Measurements from ENCODE around the gene OXNAD1. TPM values are rescaled to one million over a fixed set of nuclear protein-coding genes. Genes with fewer than 3 reads are reported as not detected.

OXNAD1 gene
- total RNA-seq, 1 experiment from 2014 or later, result 18.5 TPM

DNA sequence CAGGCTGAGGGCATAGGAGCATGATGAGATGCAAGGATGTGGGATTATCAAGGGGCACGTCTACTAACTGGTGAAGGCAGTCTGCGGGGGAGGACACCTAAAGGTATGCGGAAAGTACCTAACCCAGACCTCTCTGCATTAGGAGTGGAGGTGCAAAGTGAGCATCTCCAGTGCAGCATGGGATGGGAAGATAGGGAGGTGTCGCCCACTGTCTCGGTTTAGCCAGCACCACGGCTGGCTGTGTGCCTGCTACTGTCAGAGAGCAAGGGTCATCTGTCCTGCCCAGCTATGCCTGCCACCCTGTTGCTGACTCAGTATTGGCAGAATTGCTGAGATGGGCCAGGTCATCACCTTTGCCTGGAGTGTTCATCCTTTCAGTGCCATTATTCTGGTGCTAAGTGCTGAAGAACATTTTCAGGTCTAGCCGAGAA, 40.1 kb downstream of the OXNAD1 start:
- POLR2A ChIA-PET (ENCODE audit: unreplicated experiment), result no interaction called here
- no TSS peak for BruUV-seq (replicated peaks)
- H3K27ac ChIP-seq, result no peak overlapping the region
- no peaks in the 10 kb centered on the region for H3K9me2 ChIP-seq (ENCODE audit: insufficient read depth)
- H3K36me3 ChIP-seq (ENCODE audit: low read depth), result no peaks in the 10 kb centered on the region; the same call in 1 of the 2 replicates
- no peak overlapping the region for H3K4me2 ChIP-seq
- H3K4me1 ChIP-seq (replicated peaks; ENCODE audit: insufficient read depth), result peaks cover 8% of the 10 kb centered on the region; the same call in 1 of the 2 replicates
- no peak overlapping the region for H2AFZ ChIP-seq
- intact Hi-C loops (cut with micrococcal nuclease; ENCODE audit: unreplicated experiment), result no loop called here
- no peak overlapping the region for H3K4me3 ChIP-seq
- CTCF ChIA-PET, result no interaction called here
- H3F3A ChIP-seq (ENCODE audit: insufficient read depth, low read depth), result no peaks in the 10 kb centered on the region
- H3K27me3 ChIP-seq (ENCODE audit: insufficient read depth, low read depth), result no peaks in the 10 kb centered on the region
- no peaks in the 10 kb centered on the region for H3K9me3 ChIP-seq (ENCODE audit: insufficient read depth, low read depth)
- no peaks in the 10 kb centered on the region for H3K79me2 ChIP-seq (ENCODE audit: low read depth)
- TF ChIP-seq EZH2 (IDR thresholded peaks at IDR 0.05; ENCODE audit: low read depth) (no peak), CTCF (conservative IDR thresholded peaks at IDR 0.05) (no peak)
- 0 out of 2 replicates have a peak, but pooled peaks cover 4% of the 10 kb centered on the region for H4K20me1 ChIP-seq (ENCODE audit: insufficient read depth)
- no peak for DNase-seq

DNA sequence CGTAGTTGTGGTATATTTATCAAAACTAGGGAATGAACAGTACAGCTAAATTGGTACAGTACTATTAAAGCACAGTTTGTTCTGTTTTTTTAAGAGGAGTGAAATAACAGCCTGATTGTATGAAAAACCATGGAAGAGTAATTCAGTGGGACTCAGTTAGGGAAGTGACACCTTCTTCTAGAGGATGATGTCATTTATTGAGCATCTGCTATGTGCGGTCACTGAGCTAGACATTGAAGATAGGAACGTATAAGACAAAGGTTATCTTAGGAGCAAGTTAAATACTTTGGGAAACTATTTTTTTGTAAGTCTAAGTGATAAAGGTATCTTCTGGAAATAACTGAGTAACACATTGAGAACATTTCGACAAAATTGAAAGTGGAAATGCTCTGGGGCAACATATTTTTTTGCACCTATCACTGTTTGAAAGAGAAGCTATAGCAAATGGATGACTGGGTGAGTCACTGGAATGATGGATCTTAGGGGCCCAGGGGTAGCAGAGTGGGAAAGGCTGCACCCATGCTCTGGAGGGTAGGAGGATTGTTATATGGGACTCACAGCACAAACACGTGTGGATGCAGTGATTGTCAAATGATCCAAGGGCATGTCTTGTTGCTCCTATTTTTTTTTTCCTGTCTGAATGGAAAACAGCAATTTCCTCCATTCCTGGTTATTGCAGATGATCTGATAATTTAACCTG, 43.0 kb downstream of the OXNAD1 start:
- CTCF ChIA-PET, result interaction anchor here (0.7 kb wide), 1 partner anchor 18 kb away, joined by 3 read pairs; no protein-coding TSS in a partner anchor
- TF ChIP-seq EZH2 (IDR thresholded peaks at IDR 0.05; ENCODE audit: low read depth) (no peak), CTCF (conservative IDR thresholded peaks at IDR 0.05) (no peak)

DNA sequence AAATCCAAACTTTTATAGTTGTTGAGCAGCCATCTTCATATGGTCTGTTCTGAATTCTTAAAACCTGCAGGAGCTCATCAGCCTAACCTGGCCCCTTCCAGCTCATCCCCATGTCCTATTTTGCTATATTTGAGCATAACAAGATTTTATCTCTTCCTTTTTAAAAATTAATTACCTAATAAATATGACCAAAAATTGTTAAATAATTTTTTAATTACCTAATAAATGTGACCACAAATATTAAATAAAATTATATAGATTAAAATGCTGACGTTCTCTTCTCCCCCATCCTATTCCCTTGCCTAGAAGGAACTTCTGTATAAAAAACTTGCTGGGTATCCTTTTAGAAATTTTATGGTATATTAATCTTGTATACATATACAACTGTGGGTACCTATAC, 43.7 kb downstream of the OXNAD1 start:
- ChIA-PET CTCF (interaction anchor here (0.7 kb wide), 1 partner anchor 19 kb away, joined by 3 read pairs; no protein-coding TSS in a partner anchor), POLR2A (ENCODE audit: unreplicated experiment) (interaction anchor here (0.7 kb wide), 1 partner anchor 1212 kb away, joined by 4 read pairs; no protein-coding TSS in a partner anchor)
- H3K27me3 ChIP-seq (ENCODE audit: insufficient read depth, low read depth), result no peaks in the 10 kb centered on the region
- H3K4me1 ChIP-seq (replicated peaks; ENCODE audit: insufficient read depth), result peaks cover 8% of the 10 kb centered on the region; the same call in 1 of the 2 replicates
- H3K4me3 ChIP-seq, result no peak overlapping the region
- no peak for DNase-seq
- H4K20me1 ChIP-seq (ENCODE audit: insufficient read depth), result peaks cover 7% of the 10 kb centered on the region; the same call in 1 of the 2 replicates
- no peak for TF ChIP-seq CTCF (conservative IDR thresholded peaks at IDR 0.05)
- TF ChIP-seq EZH2 (IDR thresholded peaks at IDR 0.05; ENCODE audit: low read depth), result no peak
- no peak overlapping the region for H3K27ac ChIP-seq
- H3K9me3 ChIP-seq (ENCODE audit: insufficient read depth, low read depth), result no peaks in the 10 kb centered on the region
- H3K36me3 ChIP-seq (ENCODE audit: low read depth), result no peaks in the 10 kb centered on the region
- no peaks in the 10 kb centered on the region for H3F3A ChIP-seq (ENCODE audit: insufficient read depth, low read depth)
- intact Hi-C loops (cut with micrococcal nuclease; ENCODE audit: unreplicated experiment), result no loop called here
- no peak overlapping the region for H2AFZ ChIP-seq
- no TSS peak for BruUV-seq (replicated peaks)
- no peak overlapping the region for H3K4me2 ChIP-seq
- no peaks in the 10 kb centered on the region for H3K79me2 ChIP-seq (ENCODE audit: low read depth)
- H3K9me2 ChIP-seq (ENCODE audit: insufficient read depth), result no peaks in the 10 kb centered on the region

More for the DNA sequence above, 43.0 kb downstream of the OXNAD1 start:
- no peaks in the 10 kb centered on the region for H3K9me2 ChIP-seq (ENCODE audit: insufficient read depth)
- H4K20me1 ChIP-seq (ENCODE audit: insufficient read depth), result peaks cover 7% of the 10 kb centered on the region; the same call in 1 of the 2 replicates
- H3K27ac ChIP-seq, result no peak overlapping the region
- H3K36me3 ChIP-seq (ENCODE audit: low read depth), result no peaks in the 10 kb centered on the region; the same call in 1 of the 2 replicates
- peaks cover 8% of the 10 kb centered on the region; the same call in 1 of the 2 replicates for H3K4me1 ChIP-seq (replicated peaks; ENCODE audit: insufficient read depth)
- no peaks in the 10 kb centered on the region for H3K79me2 ChIP-seq (ENCODE audit: low read depth)
- no peak overlapping the region for H3K4me3 ChIP-seq
- no peaks in the 10 kb centered on the region for H3F3A ChIP-seq (ENCODE audit: insufficient read depth, low read depth)
- H3K4me2 ChIP-seq, result no peak overlapping the region
- no peaks in the 10 kb centered on the region for H3K27me3 ChIP-seq (ENCODE audit: insufficient read depth, low read depth)
- intact Hi-C loops (cut with micrococcal nuclease; ENCODE audit: unreplicated experiment), result no loop called here
- DNase-seq, result no peak
- no peaks in the 10 kb centered on the region for H3K9me3 ChIP-seq (ENCODE audit: insufficient read depth, low read depth)
- H2AFZ ChIP-seq, result no peak overlapping the region
- POLR2A ChIA-PET (ENCODE audit: unreplicated experiment), result interaction anchor here (0.7 kb wide), 1 partner anchor 1211 kb away, joined by 4 read pairs; no protein-coding TSS in a partner anchor
- no TSS peak for BruUV-seq (replicated peaks)
